ENCODE measurements around the gene IFNGR1.

Gene IFNGR1

DNA sequence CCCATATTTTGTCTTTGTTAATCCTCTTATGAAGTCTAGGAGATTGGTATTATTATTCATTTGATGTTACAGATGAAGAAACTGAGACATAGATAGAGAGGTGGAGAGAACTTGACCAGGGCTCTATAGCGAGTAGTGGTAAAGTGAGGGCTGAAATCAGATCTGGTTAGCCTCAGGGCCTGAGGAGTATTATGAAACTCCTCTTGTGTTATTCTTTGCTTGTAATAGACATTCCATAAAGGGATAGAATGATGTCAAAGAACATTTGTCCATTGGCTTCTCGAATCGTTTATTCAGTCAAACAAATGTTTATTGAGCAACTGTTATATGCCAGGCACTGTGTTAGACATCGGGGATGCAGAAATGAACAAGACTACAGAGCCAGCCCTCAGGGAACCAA is 45.7 kb downstream of the IFNGR1 start, which contains the start of gene IL22RA2:
IL22RA2 (minus strand) TSS at position 144 of the 400 bp plus-strand sequence. CDS start 11,895 bp downstream, outside the sequence.
- DNase-seq = no peak

DNA sequence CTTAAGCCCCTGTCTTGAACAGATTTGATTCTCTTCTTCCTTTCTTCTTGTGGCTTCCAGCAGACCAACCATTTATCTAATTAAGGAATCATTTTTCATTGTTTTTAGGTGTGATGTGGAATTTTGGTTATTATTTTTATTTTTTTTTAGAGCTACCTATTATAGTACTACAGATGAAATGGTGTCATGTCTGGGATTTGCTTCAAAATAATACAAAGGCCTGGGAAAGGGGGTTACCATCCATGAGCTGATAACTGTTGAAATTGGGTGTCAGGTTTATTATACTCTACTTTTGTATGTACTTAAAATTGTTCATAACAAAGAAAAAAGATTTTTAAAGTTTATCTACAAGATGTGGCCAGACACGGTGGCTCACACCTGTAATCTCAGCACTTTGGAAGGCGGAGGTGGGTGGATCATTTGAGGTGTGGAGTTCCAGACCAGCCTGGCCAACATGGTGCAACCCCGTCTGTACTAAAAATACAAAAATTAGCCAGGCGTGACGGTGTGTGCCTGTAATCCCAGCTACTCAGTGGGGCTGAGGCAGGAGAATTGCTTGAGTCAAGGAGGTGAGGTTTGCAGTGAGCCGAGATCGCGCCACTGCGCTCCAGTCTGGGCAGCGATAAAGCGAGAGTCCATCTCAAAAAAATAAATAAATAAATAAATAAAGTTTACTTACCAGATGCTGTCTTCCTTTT is 46.3 kb downstream of the IFNGR1 start:
- DNase-seq = no peak

DNA sequence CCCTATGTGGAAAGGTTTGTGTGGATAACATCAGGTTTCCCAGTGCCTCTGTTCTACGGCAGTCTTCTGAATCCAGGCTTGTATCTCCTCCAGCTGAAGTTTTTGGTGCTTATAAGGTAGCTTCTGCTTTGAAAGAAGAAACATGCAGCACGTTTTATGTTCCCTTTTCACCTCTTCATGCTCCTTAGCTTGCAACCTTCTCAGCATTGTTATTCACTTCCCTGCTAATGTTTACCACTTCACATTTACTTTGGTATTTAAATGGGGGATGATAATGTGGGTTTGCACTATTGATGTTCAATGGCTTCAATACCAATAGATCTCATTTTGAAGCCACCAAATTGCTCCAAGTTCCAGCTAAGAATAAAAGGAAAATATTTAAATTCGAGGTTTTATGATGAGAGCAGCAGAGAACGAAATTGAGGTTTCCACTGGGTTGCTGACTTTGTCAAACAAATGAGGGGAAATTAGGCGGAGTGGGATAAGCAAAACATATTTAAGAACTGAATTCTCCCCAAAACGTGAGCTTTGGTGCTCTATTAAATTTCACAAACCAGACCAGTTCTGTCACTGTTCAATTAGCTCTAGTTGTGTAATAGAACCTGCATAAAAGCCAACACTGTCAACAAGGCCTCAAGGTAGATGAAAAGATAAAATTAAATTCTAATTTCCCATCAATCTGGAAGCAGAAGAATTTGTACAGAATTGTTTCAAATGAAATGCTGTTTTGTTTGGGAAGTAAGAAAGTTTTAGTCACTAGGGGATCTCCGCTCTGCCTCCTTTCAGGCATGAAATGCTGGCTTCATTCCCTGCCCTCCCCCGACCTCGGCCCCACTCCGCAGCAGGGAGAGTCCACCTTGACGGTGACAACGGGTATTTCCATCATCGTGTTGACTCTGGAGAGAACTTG is 47.1 kb downstream of the IFNGR1 start:
- no peak for DNase-seq

DNA sequence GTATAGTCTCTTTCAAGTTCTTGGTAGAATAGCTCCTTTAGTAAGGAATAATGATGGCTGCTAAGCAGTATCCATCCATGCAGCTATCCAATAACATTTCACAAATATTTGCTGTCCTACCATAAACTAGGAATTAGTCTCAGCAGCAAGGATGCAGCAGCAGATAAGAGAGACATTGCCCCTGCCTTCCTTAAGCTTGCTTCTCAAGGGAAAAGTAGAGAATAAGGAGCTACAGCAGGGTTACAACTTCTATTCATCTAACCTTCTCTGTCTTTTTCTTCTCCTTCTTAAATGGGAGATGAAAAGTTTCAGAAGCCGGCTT is 48.2 kb downstream of the IFNGR1 start:
- DNase-seq = no peak

DNA sequence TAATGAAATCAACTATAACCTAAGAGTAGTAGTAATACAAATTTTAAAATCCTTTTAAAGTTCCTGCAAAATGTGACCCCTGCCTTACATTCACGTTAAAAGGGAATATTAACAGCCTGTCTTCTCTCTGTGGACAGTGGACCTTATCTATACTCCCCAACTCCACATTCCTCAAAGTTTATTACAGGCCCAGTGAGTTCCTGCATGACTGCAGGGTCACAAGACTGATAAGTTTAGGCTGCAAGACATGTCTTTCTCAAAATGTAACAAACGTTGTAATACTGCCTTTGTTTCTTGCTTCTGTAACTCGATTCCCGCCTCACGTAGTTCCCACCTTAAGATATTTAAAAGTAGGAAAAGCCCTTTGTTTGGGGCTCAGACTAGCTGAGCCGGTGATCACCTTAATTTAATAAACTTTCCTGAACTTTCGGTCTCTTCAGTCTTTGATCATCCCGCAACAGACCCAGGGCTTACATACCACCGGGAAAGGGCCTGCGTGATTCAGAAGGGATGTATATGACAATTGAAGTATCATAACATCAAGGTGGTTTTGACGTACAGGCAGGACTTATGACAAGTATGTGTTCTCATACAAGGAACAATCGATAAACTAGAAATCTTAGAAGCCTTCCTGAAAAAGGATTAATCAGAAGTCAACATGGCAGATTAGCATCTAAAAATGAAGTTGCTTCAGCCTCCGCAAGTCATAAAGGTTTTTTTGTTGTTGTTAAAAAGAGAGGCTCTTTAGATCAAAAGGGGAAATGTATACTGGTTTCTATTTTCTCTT is 48.7 kb downstream of the IFNGR1 start:
- DNase-seq = no peak

DNA sequence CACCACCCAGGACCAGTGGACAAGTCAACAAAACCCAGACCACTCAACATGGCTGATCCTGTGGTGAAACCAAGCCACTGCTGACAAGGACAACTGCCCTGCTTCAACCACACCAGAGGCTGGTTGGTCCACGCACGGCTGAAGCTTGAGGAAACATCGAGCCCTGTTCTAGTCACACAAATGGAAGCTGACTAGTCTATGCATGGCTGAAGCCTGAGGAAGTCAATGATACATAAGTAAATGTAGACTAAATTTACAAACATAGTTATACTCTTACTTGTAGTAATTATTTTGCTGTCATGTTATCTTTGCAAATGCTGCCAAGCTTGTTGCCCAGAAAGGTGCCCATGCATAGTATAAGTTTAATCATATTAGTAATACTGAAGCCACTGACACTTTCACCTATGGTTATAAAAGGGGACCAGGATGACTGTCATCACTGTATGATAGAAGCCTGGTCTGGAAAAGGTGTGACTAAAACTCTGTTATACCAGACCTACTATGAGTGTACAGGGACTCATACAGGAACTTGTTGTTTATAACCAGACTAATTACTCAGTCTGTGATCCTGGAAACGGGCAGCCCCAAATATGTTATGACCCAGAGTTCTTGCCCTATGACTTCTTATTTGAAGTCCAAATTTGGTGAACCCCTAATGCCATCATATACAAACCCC is 51.3 kb downstream of the IFNGR1 start:
- DNase-seq = no peak

DNA sequence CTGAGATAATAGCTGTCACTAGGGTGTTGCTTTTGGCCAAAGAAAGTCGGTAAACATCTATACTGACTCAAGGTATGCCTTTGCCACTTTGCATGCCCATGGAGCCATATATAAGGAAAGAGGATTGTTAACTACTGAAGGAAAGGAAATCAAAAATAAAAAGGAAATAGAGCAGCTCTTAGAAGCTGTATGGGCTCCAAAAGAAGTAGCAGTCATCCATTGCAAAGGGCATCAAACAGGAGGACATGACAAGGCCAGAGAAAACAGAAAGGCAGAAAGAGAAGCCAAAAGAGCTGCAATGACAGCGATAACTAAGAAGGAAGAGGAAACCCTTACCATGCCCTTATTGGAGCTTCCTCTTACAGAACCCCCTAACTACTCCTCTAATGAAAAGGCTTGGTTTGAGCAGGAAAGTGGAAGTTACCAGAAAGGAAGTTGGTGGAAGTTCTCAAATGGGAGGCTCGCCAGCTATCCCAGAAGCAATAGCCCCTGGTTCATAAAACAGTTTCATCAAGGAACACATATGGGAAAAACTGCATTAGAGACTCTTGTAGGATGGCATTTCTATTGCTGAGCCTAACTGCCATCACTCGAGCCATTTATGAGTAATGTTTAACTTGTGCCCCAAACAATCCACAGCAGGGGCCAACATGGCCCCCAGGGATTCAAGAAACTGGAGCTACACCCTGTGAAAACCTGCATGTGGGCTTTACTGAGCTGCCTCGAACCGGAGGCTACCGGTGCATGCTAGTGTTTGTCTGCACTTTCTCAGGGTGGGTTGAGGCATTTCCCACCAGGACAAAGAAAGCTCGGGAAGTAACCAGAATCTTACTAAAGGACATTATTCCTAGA is 52.7 kb downstream of the IFNGR1 start:
- DNase-seq = no peak

DNA sequence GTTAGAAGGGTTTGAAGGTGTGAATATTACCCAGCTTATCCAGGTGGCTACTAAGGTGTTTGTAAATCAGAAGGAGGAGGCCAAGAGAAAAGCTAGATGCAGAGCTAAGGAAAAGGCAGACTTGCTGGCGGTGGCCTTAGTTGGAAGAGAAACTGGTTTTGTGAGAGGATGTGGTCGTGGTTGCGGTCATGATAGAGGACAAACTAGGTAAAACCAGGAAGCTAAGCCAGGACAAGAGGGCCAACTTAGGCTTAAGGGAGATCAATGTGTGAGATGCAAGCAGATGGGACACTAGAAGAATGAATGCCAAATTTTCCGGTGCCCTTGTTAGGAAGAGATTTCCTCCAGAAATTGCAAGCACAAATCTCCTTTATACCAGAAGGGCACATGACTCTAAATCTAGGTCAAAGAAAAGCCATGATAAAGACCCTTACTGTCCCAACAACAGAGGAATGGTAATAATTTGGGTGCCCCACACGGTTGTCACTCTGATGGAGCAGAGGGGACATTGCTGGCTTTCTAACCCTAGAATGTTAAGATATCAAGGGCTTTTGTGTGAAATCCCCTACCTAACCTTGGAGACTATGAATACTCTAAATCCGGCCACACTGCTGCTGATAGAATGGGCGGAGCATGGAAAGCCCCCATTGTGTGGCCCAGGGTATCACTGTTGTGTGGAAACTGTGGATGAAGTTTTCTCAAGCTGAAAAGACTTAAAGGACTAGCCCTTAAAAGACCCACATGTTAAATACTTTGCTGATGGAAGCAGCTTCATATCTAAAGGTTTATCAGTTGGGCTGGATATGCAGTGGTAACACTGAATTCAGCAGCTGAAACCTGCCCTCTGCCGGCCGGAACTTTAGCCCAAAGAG is 53.6 kb downstream of the IFNGR1 start:
- DNase-seq = peak; percentile 38

DNA sequence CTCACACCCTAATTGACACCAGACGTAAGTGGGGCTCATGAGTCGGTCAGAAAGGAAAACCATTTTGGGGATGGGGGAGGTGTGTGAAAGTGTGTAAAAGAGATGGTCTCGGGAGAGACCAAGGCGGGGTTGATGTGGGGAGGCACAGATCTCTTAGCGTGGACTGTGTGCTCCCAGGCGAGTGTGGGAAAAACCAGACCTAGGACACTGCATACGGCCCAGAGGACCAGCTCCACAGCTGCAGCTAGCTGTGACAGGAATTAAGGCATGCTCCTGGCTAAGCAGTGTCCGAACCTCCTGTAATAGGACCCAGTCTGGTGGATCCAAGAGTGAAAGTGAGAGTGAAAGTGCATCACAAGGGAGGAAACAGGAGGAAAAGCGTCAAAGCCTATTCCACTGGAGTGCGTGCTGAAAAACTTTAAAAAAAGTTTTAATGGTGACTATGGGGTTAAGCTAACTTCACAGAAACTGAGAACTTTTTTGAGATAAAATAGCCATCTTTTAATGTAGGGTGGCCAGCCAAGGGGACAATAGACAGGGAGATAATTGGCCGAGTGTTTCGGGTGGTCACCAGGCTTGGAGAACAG is 55.4 kb downstream of the IFNGR1 start:
- no peak for DNase-seq

DNA sequence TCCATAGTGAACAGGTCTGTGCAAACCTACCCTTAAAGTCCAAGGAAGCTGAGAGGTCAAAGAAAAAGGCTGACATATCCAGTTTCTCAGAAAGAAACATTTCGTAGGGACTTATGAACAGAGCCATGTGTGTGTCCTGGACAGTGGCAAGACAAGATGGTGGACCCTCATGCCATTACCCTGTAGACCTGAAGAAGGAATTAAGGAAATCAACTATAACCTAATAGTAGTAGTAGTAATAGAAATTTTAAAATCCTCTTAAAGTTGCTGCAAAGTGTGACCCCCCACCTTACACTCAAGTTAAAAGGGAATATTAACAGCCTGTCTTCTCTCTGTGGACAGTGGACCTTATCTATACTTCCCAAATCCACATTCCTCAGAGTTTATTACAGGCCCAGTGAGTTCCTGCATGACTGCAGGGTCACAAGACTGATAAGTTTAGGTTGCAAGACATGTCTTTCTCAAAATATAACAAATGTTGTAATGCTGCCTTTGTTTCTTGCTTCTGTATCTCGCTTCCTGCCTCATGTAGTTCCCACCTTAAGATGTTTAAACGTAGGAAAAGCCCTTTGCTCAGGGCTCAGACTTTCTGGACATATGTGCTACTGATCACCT is 56.4 kb downstream of the IFNGR1 start:
- DNase-seq = no peak

DNA sequence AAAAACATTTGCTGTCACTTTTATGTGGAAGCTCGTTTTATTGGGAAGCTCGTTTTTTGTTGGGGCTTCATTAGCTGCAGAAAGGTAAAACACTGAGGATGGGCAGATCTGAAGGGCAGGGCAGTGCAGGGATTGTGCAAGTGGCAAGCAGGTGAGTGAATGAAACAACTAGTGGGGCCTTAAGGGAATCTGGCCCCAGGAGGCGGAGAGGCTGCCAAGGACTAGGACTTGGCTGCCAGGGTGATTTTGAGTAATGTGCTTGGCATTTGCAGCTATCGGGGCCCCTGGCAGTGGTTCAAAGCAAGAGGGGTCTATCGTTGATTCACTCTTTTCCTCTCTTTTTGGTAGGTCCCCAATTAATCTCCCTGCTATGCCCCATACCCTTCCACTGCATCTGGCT is 57.2 kb downstream of the IFNGR1 start:
- DNase-seq = no peak

DNA sequence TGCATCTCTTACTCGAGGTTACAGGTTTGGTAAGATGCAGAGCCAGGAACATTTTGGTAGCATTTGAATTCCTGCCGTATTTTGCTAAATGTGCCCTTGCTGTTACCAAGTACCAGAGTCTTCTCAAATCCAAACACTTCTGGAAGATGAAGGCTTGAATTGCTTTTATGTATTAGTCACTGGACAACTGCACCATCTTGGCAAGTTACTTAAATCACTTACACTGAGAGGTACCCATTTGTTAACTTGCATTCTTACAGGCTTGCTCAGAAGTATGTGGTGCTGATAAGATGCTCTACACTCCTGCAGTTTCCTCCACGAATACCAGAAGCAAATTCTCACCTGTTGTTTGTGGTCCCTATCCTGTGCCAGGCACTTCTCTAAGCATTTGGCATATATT is 58.4 kb downstream of the IFNGR1 start:
- no peak for DNase-seq

DNA sequence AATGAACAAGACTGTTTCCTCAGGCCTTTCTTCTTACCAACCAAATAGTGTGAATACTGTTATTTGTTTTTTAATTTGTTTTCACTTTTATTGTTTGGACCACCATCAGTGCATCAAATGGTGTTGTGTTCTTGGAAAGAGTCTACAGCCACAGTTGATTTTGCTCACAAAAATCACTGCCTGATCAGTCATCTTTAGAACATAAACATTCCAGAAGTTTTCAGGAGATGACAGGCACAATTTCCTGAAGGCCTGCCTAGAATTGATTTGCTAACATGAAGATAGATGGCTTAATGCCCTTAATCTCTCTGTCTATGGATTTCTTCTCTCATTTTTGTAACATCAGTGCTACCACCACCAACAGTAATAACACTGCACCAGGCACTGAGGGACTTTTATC is 59.3 kb downstream of the IFNGR1 start:
- DNase-seq = no peak

DNA sequence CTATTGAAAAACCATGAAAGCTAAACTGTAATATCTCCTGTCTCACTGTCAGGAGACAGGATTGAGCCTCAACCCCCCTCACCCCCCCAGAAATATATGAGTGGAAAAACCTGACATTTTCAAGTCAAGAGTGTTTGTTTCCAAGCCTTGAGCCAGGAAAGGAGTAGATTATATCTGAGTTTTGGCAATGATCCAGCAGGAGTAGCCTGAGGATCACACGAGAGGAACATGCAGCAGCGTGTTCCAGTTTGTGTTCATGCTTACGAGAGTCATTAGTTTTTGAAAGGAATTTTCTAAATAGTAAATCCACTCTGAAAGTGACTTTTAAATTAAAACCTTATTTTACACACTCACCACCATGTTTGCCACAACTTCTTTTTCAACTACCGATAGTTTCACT is 61.6 kb downstream of the IFNGR1 start:
- no peak for DNase-seq

DNA sequence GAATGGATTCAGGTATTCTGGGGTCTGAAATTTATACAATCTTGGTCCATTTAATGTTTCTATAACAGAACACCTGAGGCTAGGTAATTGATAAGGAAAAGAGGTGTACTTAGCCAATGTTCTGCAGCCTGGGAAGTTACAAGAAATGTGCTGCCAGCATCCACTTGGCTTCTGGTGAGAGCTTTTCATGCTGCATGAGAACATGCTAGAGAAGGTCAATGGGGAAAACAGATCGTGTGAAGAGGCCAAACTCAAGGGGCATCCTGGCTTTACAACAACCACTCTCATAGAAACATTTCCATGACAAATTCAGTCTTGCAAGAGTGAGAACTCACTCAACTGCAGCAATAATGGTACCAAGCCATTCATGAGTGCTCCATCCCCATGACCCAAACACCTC is 62.5 kb downstream of the IFNGR1 start:
- no peak for DNase-seq

DNA sequence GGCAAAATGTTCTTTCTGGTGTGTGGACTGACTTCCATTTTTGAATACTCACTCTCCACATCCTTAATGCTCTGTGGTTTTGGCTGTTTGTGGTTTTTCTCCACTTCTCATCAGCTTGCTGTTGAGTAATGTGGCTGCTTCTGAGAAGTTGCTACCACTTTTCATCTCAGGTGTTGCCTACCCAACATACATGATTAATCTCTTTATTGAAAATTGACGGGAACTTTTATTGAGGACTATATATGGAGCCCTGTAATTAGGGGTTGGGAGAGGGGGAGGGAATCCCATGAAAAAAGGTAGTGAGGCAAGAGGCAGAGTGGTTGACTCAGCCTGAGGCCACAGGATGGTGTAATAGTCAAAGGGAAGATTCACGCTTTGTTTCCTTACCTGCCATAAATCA is 63.4 kb downstream of the IFNGR1 start:
- DNase-seq = no peak

DNA sequence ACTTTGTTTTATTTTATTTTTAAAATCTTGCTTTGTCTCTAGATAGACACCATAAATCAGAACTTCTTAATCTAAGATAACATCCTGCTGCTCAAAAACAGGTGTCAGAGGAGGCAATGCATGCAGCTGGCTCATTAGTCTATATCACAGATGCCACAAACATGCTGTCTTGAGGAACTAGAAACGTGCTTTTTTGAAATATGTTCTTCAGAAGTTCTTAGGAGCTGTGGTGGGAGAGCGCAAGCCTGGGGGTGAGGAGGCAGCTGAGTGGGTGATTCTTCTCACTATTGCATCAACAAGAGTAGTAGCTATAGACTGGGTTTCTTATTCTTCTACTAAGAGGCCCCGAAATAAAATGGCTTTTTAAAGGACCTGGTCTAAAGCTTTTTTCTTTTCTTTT is 69.1 kb downstream of the IFNGR1 start:
- no peak for DNase-seq

DNA sequence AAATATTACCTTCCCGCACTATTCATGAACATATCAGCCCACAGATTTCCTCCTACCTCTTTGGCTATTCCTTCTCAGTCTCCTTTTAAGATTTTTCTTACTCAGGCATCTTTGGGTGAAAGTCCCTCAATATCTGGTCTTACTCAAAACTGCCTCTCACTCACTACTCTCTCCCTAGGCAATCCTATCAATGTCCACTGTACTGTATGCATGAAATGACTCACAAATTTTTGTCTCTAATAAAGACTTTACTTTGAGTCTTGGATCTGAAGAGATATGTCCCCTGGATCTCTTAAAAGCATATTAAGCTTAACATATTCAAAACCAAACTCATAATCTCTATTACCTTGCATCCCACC is 70.2 kb downstream of the IFNGR1 start:
- no peak for DNase-seq

DNA sequence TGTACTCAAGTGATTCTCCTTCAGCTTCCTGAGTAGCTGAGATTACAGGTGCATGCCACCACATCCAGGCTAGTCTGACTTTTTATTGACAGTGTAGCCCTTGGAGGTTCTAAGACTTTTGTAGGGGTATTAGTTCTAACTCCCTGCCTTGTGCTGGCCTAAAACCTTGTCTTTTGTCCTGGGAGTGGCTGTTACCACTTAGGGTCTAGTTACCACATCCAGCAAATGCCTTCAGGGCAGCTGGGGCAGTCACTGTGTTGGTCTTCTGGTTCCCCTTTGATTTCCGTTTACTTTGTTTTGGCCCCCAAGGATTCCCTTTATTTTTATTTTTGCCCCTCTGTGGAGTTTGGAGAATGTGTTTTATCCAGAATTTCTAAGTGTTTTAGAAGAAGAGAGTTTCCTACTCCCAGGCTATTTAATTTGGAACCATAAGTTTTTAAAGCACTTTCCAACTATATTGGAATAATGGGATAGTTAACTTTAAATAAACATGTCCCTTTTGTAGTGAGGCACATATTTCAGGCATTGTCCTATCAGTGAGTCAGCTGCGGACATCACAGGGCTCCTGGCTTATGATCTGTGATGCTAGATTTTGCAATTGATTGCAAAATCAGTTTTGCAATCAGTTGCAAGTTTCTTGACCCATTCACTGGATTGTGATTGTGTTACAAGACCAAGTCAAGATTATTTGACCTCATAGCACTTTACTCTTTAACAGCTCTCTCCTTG is 70.7 kb downstream of the IFNGR1 start:
- no peak for DNase-seq

Data from NCI-H146 (cell line).